Fibroblast of lung (primary cell): Measurements from ENCODE around the gene AGBL4.

Source experiments
- CTCF ChIP-seq, 2 donors: IDR thresholded peaks in 1 of 2; conservative IDR thresholded peaks in 1 of 2; 1 replicate in 1 of 2; 2 replicates in 1 of 2; pipeline ENCODE4 v1.5.1; 2011 to 2012; ENCODE audit warnings: low read length in 2 of 2, control low read depth in 1 of 2, inconsistent platforms in 1 of 2, low read depth in 1 of 2, mild to moderate bottlenecking in 1 of 2
- EZH2 ChIP-seq: IDR thresholded peaks from 2 replicates; pipeline ENCODE4 v1.5.1; 2012; ENCODE audit warnings: low read length, control low read depth, mild to moderate bottlenecking; ENCODE audit errors: missing control alignments

GRCh38 chr1:48882020-48882419, 1141.7 kb downstream of the AGBL4 start:
- TF ChIP-seq CTCF (conservative IDR thresholded peaks at IDR 0.05 in 1 of 2, IDR thresholded peaks at IDR 0.05 in 1 of 2; ENCODE audit: low read depth in 1 of 2, low read length in 2 of 2) (no peak), EZH2 (no peak)
